ENCODE measurements around the gene MOAP1. TPM values are rescaled to one million over a fixed set of nuclear protein-coding genes. Genes with fewer than 3 reads are reported as not detected.

Gene MOAP1
- polyA plus RNA-seq, 1 experiment = 21.0 TPM

- H3K4me3 ChIP-seq (ENCODE audit: low read depth, low read length) = no peak overlapping the region
- POLR2A ChIA-PET = interaction anchor here (2.0 kb wide), 1 partner anchor 10 kb away, joined by 4 read pairs; no protein-coding TSS in a partner anchor
Observed at GRCh38 chr14:93230539-93230938, 45.8 kb upstream of the MOAP1 start.

GRCh38 chr14:93228550-93228949, 43.9 kb upstream of the MOAP1 start:
- ChIA-PET CTCF (interaction anchor here (0.5 to 1.9 kb wide), 2 partner anchors 10 to 21 kb away, joined by 4 to 5 read pairs; partner anchors contain the start of gene UBR7), POLR2A (no interaction called here)
- no peak overlapping the region for H3K4me3 ChIP-seq (ENCODE audit: low read depth, low read length)
- no peaks in the 10 kb centered on the region; the same call in 1 of the 2 replicates for H3K9me3 ChIP-seq (ENCODE audit: control insufficient read depth, insufficient read depth, low read length)
- no peak for DNase-seq (ENCODE audit: low read depth, low spot score)
- no peak overlapping the region for H3K27ac ChIP-seq (ENCODE audit: low read depth, low read length)
- no peaks in the 10 kb centered on the region for H3K27me3 ChIP-seq (ENCODE audit: control insufficient read depth, insufficient read depth, low read length)
- TF ChIP-seq CTCF (IDR thresholded peaks at IDR 0.05; ENCODE audit: low read depth, low read length) = no peak

More at GRCh38 chr14:93230539-93230938, 45.8 kb upstream of the MOAP1 start:
- no peak for TF ChIP-seq CTCF (IDR thresholded peaks at IDR 0.05; ENCODE audit: low read depth, low read length)
- CTCF ChIA-PET = interaction anchor here (1.9 kb wide), 1 partner anchor 12 kb away, joined by 5 read pairs; no protein-coding TSS in a partner anchor
- Histone ChIP-seq H3K27ac (ENCODE audit: low read depth, low read length) (no peak overlapping the region), H3K27me3 (ENCODE audit: control insufficient read depth, insufficient read depth, low read length) (no peaks in the 10 kb centered on the region), H3K9me3 (ENCODE audit: control insufficient read depth, insufficient read depth, low read length) (no peaks in the 10 kb centered on the region; the same call in 1 of the 2 replicates)
- no peak for DNase-seq (ENCODE audit: low read depth, low spot score)

- ChIA-PET CTCF (no interaction called here), POLR2A (no interaction called here)
Observed at GRCh38 chr14:93223565-93223964, 38.9 kb upstream of the MOAP1 start.

GRCh38 chr14:93220509-93220908, 35.8 kb upstream of the MOAP1 start:
- no peak for DNase-seq (ENCODE audit: low read depth, low spot score)
- POLR2A ChIA-PET = no interaction called here

More at GRCh38 chr14:93223565-93223964, 38.9 kb upstream of the MOAP1 start:
- no peaks in the 10 kb centered on the region for H3K9me3 ChIP-seq (ENCODE audit: control insufficient read depth, insufficient read depth, low read length)
- TF ChIP-seq CTCF (IDR thresholded peaks at IDR 0.05; ENCODE audit: low read depth, low read length) = no peak
- DNase-seq (ENCODE audit: low read depth, low spot score) = no peak
- no peak overlapping the region for H3K4me3 ChIP-seq (ENCODE audit: low read depth, low read length)
- H3K27me3 ChIP-seq (ENCODE audit: control insufficient read depth, insufficient read depth, low read length) = no peaks in the 10 kb centered on the region
- H3K27ac ChIP-seq (ENCODE audit: low read depth, low read length) = no peak overlapping the region

More at GRCh38 chr14:93220509-93220908, 35.8 kb upstream of the MOAP1 start:
- H3K4me3 ChIP-seq (ENCODE audit: low read depth, low read length) = no peak overlapping the region
- H3K27me3 ChIP-seq (ENCODE audit: control insufficient read depth, insufficient read depth, low read length) = no peaks in the 10 kb centered on the region
- no peak for TF ChIP-seq CTCF (IDR thresholded peaks at IDR 0.05; ENCODE audit: low read depth, low read length)
- CTCF ChIA-PET = interaction anchor here (0.6 to 3.5 kb wide), 3 partner anchors 16 to 319 kb away, joined by 3 to 23 read pairs (median 6); no protein-coding TSS in a partner anchor
- no peaks in the 10 kb centered on the region for H3K9me3 ChIP-seq (ENCODE audit: control insufficient read depth, insufficient read depth, low read length)
- no peak overlapping the region for H3K27ac ChIP-seq (ENCODE audit: low read depth, low read length)
